COR-L47 (cell line): ENCODE measurements around the gene UNC119.
A peak's percentile ranks its signal among the peaks of the same experiment; 100 is the strongest.
"Not testable (repeated sequence)": the region's sequence is repeated elsewhere in the genome, so short reads cannot be mapped to it uniquely, and the experiment has no call there.

Experiments used
- DNase-seq: peaks from one replicate; lab custom pipeline; 2025; lab: John Stamatoyannopoulos, UW

Gene UNC119

GRCh38 chr17:28522281-28522680 is 30.1 kb downstream of the UNC119 start:
- DNase-seq = not testable (repeated sequence)

GRCh38 chr17:28521311-28522085 is 30.9 kb downstream of the UNC119 start:
- no peak for DNase-seq

GRCh38 chr17:28520687-28521086 is 31.7 kb downstream of the UNC119 start:
- DNase-seq = no peak

GRCh38 chr17:28519236-28519635 is 33.2 kb downstream of the UNC119 start:
- no peak for DNase-seq

- no peak for DNase-seq
These were observed 33.8 kb downstream of the UNC119 start for GRCh38 chr17:28518578-28518977.

- DNase-seq = no peak
These were observed 34.3 kb downstream of the UNC119 start for GRCh38 chr17:28518132-28518531.

GRCh38 chr17:28515518-28515917 is 36.9 kb downstream of the UNC119 start:
- DNase-seq = no peak

GRCh38 chr17:28514561-28515002 is 37.8 kb downstream of the UNC119 start:
- DNase-seq = no peak

- DNase-seq = no peak
These were observed 38.9 kb downstream of the UNC119 start for GRCh38 chr17:28513476-28513875.

GRCh38 chr17:28511858-28512461 is 40.5 kb downstream of the UNC119 start:
- no peak for DNase-seq

- DNase-seq = no peak
These were observed 42.6 kb downstream of the UNC119 start for GRCh38 chr17:28509789-28510188.

GRCh38 chr17:28508211-28508724 is 44.2 kb downstream of the UNC119 start:
- no peak for DNase-seq

GRCh38 chr17:28507567-28508203 is 44.7 kb downstream of the UNC119 start:
- DNase-seq = no peak

- no peak for DNase-seq
These were observed 45.5 kb downstream of the UNC119 start for GRCh38 chr17:28506763-28507487.

GRCh38 chr17:28505986-28506665 is 46.3 kb downstream of the UNC119 start, which contains the start of gene FOXN1:
TSS of gene FOXN1 (plus strand) at chr17:28506348. CDS start at chr17:28523970, 17,622 bp downstream.
- no peak for DNase-seq

- DNase-seq = no peak
These were observed 49.0 kb downstream of the UNC119 start for GRCh38 chr17:28503420-28503819.

- no peak for DNase-seq
These were observed 50.8 kb downstream of the UNC119 start for GRCh38 chr17:28501421-28502284.

- DNase-seq = no peak
These were observed 51.6 kb downstream of the UNC119 start for GRCh38 chr17:28500712-28501379.

GRCh38 chr17:28499684-28500357 is 52.6 kb downstream of the UNC119 start:
- no peak for DNase-seq

- peak; percentile 68 for DNase-seq
These were observed 53.1 kb downstream of the UNC119 start for GRCh38 chr17:28499364-28499664.
